Skin of body (tissue), 2 donors: ENCODE measurements around the gene NMU. TPM values are rescaled to one million over a fixed set of nuclear protein-coding genes. Genes with fewer than 3 reads are reported as not detected.
"Not testable (repeated sequence)": the region's sequence is repeated elsewhere in the genome, so short reads cannot be mapped to it uniquely, and the experiment has no call there.

ENCODE experiments used
- DNase-seq: peaks from one replicate; lab custom pipeline; 2025; lab: John Stamatoyannopoulos, UW
- total RNA-seq: library from RNA; depleted of rRNA; stranded (reverse); fragments of >200 nt; gene quantifications from one replicate; pipeline ENCODE4 v1.2.3, GENCODE V29; 2014

The NMU gene
- total RNA-seq, 1 donor from 2014 or later, result 2.8 TPM

DNA sequence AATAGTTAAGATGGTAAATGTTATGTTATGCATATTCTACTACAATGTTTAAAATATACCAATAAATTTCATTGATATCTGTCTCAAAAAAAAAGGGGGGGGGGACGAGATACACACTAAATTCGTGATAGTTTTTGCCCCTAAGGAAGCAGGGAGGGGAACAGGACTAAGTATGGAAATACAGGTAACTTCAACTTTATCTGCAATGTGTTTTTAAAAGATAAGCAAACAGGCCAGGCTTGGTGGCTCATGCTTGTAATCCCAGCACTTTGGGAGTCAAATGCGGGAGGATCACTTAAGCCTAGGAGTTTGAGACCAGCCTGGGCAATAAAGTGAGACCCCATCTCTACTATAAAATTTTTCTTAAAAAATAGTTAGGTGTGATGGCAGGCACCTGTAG is 76.0 kb downstream of the NMU start:
- no peak for DNase-seq

DNA sequence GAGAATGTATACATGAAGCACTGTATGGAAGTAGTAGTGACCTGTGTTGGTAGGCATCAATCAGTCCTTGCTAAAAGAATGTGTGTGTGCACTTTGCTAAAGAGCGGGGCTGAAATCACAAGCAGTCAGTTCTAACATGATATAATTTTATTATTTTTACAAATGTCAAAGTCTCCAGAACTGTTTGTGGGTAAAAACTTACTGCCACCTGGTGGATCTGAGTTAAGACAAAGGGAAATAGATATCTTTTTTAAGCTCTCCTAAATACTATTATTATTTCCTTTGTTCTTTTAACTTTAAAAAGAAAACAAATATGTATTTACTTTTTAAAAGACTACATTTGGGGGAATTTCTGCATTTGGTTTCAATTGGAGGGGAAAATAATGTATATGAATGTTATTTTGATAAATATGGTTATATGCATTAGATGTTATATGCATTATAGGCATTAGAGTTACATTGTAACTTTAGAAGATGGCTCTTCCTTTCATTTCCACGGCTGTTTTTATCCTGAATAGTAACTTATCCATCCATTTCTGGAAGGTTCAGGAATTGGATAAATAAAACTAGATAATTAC is 81.6 kb downstream of the NMU start:
- no peak for DNase-seq

DNA sequence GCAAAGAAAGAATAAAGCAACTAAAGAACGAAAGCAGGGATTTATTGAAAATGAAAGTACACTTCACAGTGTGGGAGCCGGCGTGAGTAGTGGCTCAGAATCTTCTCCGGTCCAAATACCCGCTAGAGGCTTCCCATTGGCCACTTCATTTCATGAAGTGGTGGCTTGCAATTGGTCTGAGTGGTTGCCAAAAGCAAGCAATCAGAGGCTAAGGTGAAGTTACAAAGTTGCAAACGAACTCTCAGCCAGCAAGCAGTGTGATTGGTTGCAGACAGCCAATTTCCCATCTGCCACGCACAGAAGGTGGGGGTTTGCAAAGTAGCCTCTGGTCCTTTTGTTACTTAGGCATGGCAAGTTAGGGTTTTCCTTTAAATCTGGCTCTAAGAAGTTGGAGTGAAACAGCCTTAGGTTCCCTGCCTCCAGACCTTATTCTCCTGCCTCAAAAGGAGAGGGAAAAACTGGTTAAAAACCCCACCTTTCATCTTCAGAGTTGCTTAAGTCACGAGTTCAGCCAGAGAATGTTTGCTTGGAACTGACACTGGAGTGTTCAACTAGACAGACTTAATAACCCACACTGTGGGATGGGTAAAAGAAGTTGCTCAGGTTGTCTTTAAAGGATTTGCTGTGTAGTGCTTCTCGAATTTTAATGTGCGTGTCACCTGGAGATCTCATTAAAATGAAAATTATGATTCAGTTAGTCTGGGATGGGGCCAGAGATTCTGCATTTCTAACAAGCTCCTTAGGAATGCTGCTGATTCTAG is 82.5 kb downstream of the NMU start:
- DNase-seq, result no peak

DNA sequence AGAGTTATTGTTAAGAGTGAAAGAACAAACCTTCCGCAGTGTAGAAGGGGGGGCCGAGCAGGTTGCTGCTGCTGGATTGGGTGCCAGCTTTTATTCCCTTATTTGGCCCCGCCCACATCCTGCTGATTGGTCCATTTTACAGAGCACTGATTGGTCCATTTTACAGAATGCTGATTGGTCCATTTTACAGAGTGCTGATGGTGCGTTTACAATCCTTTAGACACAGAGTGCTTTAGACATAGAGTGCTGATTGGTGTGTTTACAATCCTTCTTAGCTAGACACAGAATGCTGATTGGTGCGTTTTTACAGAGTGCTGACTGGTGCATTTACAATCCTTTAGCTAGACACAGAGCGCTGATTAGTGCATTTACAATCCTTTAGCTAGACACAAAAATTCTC is 84.1 kb downstream of the NMU start:
- DNase-seq, result not testable (repeated sequence)

DNA sequence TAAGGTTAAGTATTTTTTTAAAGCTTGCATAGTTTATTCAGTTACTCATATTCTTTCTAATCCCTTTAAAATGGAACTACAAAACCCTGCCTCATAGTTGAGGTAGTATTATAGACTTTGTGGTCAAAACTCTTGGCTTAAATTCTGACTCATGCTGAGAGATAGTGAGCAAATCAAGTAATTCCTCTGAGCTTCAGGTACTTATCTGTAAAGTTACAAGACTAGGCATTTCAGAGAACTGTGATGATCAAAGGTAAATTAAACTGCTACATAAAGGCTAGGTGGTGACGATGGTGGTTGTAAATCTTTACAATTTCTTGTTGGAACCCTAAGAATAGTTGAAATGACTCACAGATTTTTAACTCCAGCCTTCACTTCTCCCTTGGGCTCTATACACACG is 86.2 kb downstream of the NMU start:
- DNase-seq, result no peak

DNA sequence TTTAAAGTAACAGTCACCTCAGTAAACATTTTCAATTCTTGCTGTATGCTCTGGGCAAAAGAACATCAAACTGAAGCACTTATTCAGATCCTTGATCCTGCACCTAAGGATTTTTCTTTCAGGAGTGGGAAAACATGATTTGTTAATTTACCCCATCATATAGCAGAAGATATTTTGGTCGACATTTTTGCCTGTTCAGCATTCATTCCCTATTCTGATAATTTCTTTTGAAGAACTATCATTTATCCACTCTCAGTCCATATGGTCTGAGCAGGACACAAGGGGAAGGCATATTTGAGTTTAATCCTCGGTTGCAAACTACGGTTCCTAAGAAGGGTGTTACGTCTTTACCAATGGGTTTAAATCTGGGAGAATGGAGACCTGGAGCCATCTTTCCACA is 88.2 kb downstream of the NMU start:
- no peak for DNase-seq

DNA sequence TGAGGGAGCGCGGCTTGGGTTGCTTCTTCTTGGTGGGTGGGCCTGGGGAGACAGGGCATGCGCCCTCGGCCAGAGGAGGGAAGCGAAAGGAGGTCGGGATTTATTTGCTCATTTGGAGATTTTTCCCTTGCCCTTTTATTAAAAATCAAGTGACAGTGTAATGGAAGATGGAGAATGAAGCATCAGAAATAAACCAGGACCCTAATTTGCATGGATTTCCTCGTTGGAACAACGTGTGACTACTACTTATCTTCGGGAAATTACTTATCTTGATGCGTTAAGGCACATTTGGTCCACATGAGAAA is 88.7 kb downstream of the NMU start:
- DNase-seq, result no peak

DNA sequence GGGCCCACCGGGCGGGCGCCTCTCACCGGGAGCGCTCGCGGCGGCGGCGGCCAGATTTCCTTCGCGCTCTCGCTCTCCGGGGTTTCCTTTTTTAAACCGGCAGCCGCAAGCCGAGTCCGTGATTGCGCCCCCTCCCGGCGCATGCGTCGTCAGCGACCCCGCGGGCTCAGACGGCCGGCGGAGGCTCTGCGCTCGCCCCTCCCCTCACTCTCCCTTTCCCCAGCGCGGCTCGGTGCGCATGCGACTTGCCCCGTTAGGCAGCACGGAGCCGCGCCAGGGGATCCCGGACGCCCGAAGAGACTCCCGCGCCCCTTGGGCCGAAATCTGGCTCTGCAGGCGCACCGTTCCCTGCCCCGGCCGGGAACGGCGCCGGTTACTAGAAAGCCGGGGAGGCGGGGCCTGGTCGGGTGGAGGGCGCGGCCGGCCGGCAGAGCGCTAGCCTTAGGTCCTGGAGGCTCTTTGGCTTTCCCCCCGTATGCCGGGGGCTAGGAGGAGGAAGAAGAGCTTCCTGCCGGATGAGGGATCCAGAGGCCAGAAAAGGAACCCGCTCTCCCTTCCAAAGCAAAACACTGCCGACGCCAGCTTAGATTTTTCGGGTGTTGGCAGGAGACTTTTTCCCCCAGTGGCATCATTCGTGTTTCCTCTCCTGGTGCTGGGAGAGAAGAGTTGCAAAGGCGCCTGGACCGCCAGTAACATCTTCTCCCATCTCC is 89.2 kb downstream of the NMU start, which contains the start of gene CLOCK:
TSS of gene CLOCK (minus strand) at position 154 of the 710 bp plus-strand sequence. CDS start 64,124 bp downstream, outside the sequence.
- peak; percentile 78 for DNase-seq

DNA sequence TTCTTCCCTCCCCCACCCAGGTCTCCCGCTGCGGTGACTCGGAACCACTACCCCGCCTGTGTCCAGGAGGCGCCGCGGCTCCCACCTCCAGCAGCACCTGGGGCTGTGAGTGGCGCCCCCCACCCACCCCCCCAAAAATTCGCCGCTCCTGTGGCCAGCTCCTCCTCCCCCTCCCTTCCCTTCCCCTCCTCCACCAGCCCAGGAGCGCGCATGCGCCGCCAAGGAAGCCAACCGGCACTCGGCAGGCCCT is 89.7 kb downstream of the NMU start:
- no peak for DNase-seq

DNA sequence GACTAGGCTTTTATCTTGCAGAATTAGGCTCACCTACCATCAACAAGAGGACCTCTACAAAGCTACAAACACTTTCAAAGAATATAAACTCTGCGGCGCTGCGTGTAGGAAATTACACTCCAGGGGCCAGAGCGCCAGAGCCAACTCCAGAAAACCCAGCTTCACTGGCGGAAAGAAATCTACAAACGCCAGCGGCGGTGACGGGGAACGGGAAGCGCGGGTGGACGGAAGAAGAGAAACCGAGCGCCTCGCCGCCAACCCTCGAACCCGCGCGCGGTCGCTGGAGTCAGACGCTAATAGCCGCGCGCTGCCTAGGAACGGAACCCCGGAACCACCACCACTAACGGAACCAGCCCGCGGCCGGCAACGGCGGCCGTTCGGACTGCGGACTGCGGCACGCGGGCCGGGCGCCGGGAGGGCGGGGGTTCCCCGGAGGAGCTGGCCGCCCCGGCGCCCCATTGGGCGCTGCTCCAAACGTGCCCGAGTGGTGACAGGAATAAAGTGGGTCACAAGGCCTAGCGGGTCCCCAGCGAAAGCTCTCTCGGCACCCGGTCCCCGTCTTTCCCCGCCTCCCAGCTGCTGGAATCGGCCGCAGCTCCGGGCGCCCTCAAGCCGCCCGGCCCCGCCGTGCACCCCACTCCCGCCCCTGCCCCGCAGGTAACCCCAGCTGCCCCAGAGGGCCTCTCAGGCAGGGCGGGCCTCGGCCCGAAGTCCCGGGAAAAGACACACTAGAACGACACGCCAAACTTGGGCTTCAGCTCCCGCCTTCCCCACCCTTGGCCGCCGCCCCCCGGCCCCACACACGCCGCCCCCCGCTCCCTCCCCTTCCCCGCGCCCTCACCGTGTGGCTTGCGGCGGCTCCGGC is 90.2 kb downstream of the NMU start:
- peak; percentile 68 for DNase-seq

Other genes starting within 250 kb of the NMU start
- gene TMEM165, start 240.3 kb downstream of the NMU start, total RNA-seq, result 90.5 TPM
- 17.3 TPM for gene CLOCK, start 89.4 kb downstream of the NMU start, total RNA-seq
- gene PDCL2, start 44.1 kb downstream of the NMU start, total RNA-seq, result not detected
- not detected for gene EXOC1L, start 183.5 kb upstream of the NMU start, total RNA-seq
- 35.6 TPM for gene EXOC1, start 217.3 kb upstream of the NMU start, total RNA-seq